Progenitor cell of endocrine pancreas (in vitro differentiated cells): ENCODE data around the gene CST8. TPM values are rescaled to one million over a fixed set of nuclear protein-coding genes. Genes with fewer than 3 reads are reported as not detected.

ENCODE experiments used
- DNase-seq: peaks from one replicate; pipeline ENCODE4 v3.0.0; 2021; ENCODE audit warnings: low spot score; ENCODE audit not compliant: unreplicated experiment
- H3K27ac Mint-ChIP-seq: 2 replicates; pipeline ENCODE4 v1.8.0; 2021; ENCODE audit warnings: mild to moderate bottlenecking, moderate library complexity, mixed read lengths
- H3K27me3 Mint-ChIP-seq: 2 replicates; pipeline ENCODE4 v1.8.0; 2021; ENCODE audit warnings: mixed read lengths
- H3K36me3 Mint-ChIP-seq: 2 replicates; pipeline ENCODE4 v1.8.0; 2022; ENCODE audit warnings: mixed read lengths; ENCODE audit not compliant: insufficient read depth
- H3K4me1 Mint-ChIP-seq: 2 replicates; pipeline ENCODE4 v1.8.0; 2021; ENCODE audit warnings: low read depth, mixed read lengths
- H3K4me3 Mint-ChIP-seq: 2 replicates; pipeline ENCODE4 v1.8.0; 2021; ENCODE audit warnings: low read depth, mild to moderate bottlenecking, moderate library complexity, mixed read lengths
- H3K9me3 Mint-ChIP-seq: 2 replicates; pipeline ENCODE4 v1.8.0; 2021; ENCODE audit warnings: low read depth, mixed read lengths
- CTCF ChIP-seq: fragments of 200-600 bp; sonication (generic); IDR thresholded peaks from one replicate; pipeline ENCODE4 v1.5.0; 2021; ENCODE audit warnings: antibody characterized with exemption, mild to moderate bottlenecking; ENCODE audit not compliant: unreplicated experiment
- total RNA-seq: library from RNA; stranded (reverse); gene quantifications from 2 replicates; pipeline ENCODE4 v1.2.1, GENCODE V29; 2021

Gene CST8
- total RNA-seq, 1 donor from 2014 or later = not detected

GRCh38 chr20:23446505-23446904 is 44.4 kb upstream of the CST8 start:
- peak; percentile 26 for DNase-seq
- Mint-ChIP-seq H3K36me3 (no peaks in the 10 kb centered on the region), H3K27ac (no peak overlapping the region), H3K27me3 (peaks cover 13% of the 10 kb centered on the region), H3K9me3 (no peaks in the 10 kb centered on the region), H3K4me3 (no peak overlapping the region), H3K4me1 (no peaks in the 10 kb centered on the region)
- TF ChIP-seq CTCF = peak; percentile 52

- no peak overlapping the region for H3K27ac Mint-ChIP-seq
- no peak overlapping the region for H3K4me3 Mint-ChIP-seq
- H3K9me3 Mint-ChIP-seq = no peaks in the 10 kb centered on the region
- no peak for DNase-seq
- peaks cover 19% of the 10 kb centered on the region for H3K27me3 Mint-ChIP-seq
- no peak for TF ChIP-seq CTCF
- H3K4me1 Mint-ChIP-seq = no peaks in the 10 kb centered on the region
- H3K36me3 Mint-ChIP-seq = no peaks in the 10 kb centered on the region
These were observed 42.8 kb upstream of the CST8 start for GRCh38 chr20:23448167-23448566.

GRCh38 chr20:23449421-23449820 is 41.5 kb upstream of the CST8 start:
- no peaks in the 10 kb centered on the region for H3K36me3 Mint-ChIP-seq
- TF ChIP-seq CTCF = no peak
- H3K9me3 Mint-ChIP-seq = no peaks in the 10 kb centered on the region
- no peaks in the 10 kb centered on the region for H3K4me1 Mint-ChIP-seq
- peaks cover 16% of the 10 kb centered on the region for H3K27me3 Mint-ChIP-seq
- no peak for DNase-seq
- H3K4me3 Mint-ChIP-seq = no peak overlapping the region
- H3K27ac Mint-ChIP-seq = no peak overlapping the region

- Mint-ChIP-seq H3K36me3 (no peaks in the 10 kb centered on the region), H3K27me3 (peaks cover 8% of the 10 kb centered on the region), H3K9me3 (no peaks in the 10 kb centered on the region), H3K27ac (no peak overlapping the region), H3K4me3 (no peak overlapping the region), H3K4me1 (no peaks in the 10 kb centered on the region)
- no peak for DNase-seq
- TF ChIP-seq CTCF = no peak
These were observed 40.0 kb upstream of the CST8 start for GRCh38 chr20:23450877-23451276.

GRCh38 chr20:23451956-23452487 is 38.9 kb upstream of the CST8 start:
- Mint-ChIP-seq H3K9me3 (no peaks in the 10 kb centered on the region), H3K36me3 (no peaks in the 10 kb centered on the region), H3K4me3 (no peak overlapping the region), H3K27ac (no peak overlapping the region), H3K4me1 (no peaks in the 10 kb centered on the region), H3K27me3 (peaks cover 8% of the 10 kb centered on the region)
- no peak for TF ChIP-seq CTCF
- DNase-seq = no peak
